Measurements from ENCODE around the gene SFXN1.
A peak's percentile ranks its signal among the peaks of the same experiment; 100 is the strongest.

SFXN1 gene

GRCh38 chr5:175484829-175485228 is 6.5 kb downstream of the SFXN1 start:
- Histone ChIP-seq H3K4me2 (ENCODE audit: low read depth, low read length, poor library complexity, severe bottlenecking) (peak overlapping the region; percentile 31), H2AFZ (ENCODE audit: low read length) (no peak overlapping the region), H3F3A (ENCODE audit: low read depth) (no peaks in the 10 kb centered on the region), H3K4me3 (ENCODE audit: low read length, poor library complexity, severe bottlenecking) (peak overlapping the region; percentile 13), H3K9me3 (ENCODE audit: insufficient read depth, low read depth, low read length) (no peaks in the 10 kb centered on the region), H3K9ac (ENCODE audit: low read depth, low read length, poor library complexity, severe bottlenecking) (no peak overlapping the region), H3K27me3 (ENCODE audit: insufficient read depth, low read length, poor library complexity, severe bottlenecking) (no peaks in the 10 kb centered on the region), H3K4me1 (ENCODE audit: insufficient read depth, low read length, poor library complexity, severe bottlenecking) (peaks cover 18% of the 10 kb centered on the region), H4K20me1 (ENCODE audit: insufficient read depth, low read length, poor library complexity, severe bottlenecking) (peaks cover 77% of the 10 kb centered on the region), H3K79me2 (ENCODE audit: insufficient read depth, low read length) (peaks cover 99% of the 10 kb centered on the region), H3K9me2 (replicated peaks; ENCODE audit: low read depth, low read length) (no peaks in the 10 kb centered on the region), H3K36me3 (ENCODE audit: insufficient read depth, low read length) (peaks cover 8% of the 10 kb centered on the region; the same call in 1 of the 2 replicates)
- TF ChIP-seq CTCF (conservative IDR thresholded peaks at IDR 0.05; ENCODE audit: low read length): no peak
- TF ChIP-seq EZH2phosphoT487 (IDR thresholded peaks at IDR 0.05; ENCODE audit: borderline replicate concordance): no peak

- H3K4me3 ChIP-seq (ENCODE audit: low read length, poor library complexity, severe bottlenecking): no peak overlapping the region
- H3K4me2 ChIP-seq (ENCODE audit: low read depth, low read length, poor library complexity, severe bottlenecking): no peak overlapping the region
- no peaks in the 10 kb centered on the region for H3F3A ChIP-seq (ENCODE audit: low read depth)
- peaks cover 18% of the 10 kb centered on the region for H3K4me1 ChIP-seq (ENCODE audit: insufficient read depth, low read length, poor library complexity, severe bottlenecking)
- H4K20me1 ChIP-seq (ENCODE audit: insufficient read depth, low read length, poor library complexity, severe bottlenecking): peaks cover 80% of the 10 kb centered on the region
- no peaks in the 10 kb centered on the region for H3K9me3 ChIP-seq (ENCODE audit: insufficient read depth, low read depth, low read length)
- TF ChIP-seq CTCF (conservative IDR thresholded peaks at IDR 0.05; ENCODE audit: low read length): no peak
- no peak for TF ChIP-seq EZH2phosphoT487 (IDR thresholded peaks at IDR 0.05; ENCODE audit: borderline replicate concordance)
- H3K79me2 ChIP-seq (ENCODE audit: insufficient read depth, low read length): peaks cover 99% of the 10 kb centered on the region
- H3K36me3 ChIP-seq (ENCODE audit: insufficient read depth, low read length): peaks cover 8% of the 10 kb centered on the region; the same call in 1 of the 2 replicates
- H2AFZ ChIP-seq (ENCODE audit: low read length): no peak overlapping the region
- H3K9ac ChIP-seq (ENCODE audit: low read depth, low read length, poor library complexity, severe bottlenecking): no peak overlapping the region
- no peaks in the 10 kb centered on the region for H3K9me2 ChIP-seq (replicated peaks; ENCODE audit: low read depth, low read length)
- no peaks in the 10 kb centered on the region for H3K27me3 ChIP-seq (ENCODE audit: insufficient read depth, low read length, poor library complexity, severe bottlenecking)
Measured at GRCh38 chr5:175485631-175486030, 7.3 kb downstream of the SFXN1 start.

GRCh38 chr5:175487514-175488222 is 9.3 kb downstream of the SFXN1 start:
- Histone ChIP-seq H3K9me3 (ENCODE audit: insufficient read depth, low read depth, low read length) (no peaks in the 10 kb centered on the region), H4K20me1 (ENCODE audit: insufficient read depth, low read length, poor library complexity, severe bottlenecking) (peaks cover 72% of the 10 kb centered on the region), H3F3A (ENCODE audit: low read depth) (no peaks in the 10 kb centered on the region), H3K9ac (ENCODE audit: low read depth, low read length, poor library complexity, severe bottlenecking) (no peak overlapping the region), H3K9me2 (replicated peaks; ENCODE audit: low read depth, low read length) (no peaks in the 10 kb centered on the region), H3K4me1 (ENCODE audit: insufficient read depth, low read length, poor library complexity, severe bottlenecking) (peaks cover 2% of the 10 kb centered on the region), H3K36me3 (ENCODE audit: insufficient read depth, low read length) (peaks cover 17% of the 10 kb centered on the region), H2AFZ (ENCODE audit: low read length) (no peak overlapping the region), H3K4me2 (ENCODE audit: low read depth, low read length, poor library complexity, severe bottlenecking) (no peak overlapping the region), H3K4me3 (ENCODE audit: low read length, poor library complexity, severe bottlenecking) (no peak overlapping the region), H3K79me2 (ENCODE audit: insufficient read depth, low read length) (peaks cover 91% of the 10 kb centered on the region), H3K27me3 (ENCODE audit: insufficient read depth, low read length, poor library complexity, severe bottlenecking) (no peaks in the 10 kb centered on the region)
- TF ChIP-seq EZH2phosphoT487 (IDR thresholded peaks at IDR 0.05; ENCODE audit: borderline replicate concordance) (no peak), CTCF (conservative IDR thresholded peaks at IDR 0.05; ENCODE audit: low read length) (no peak)

All from Loucy (cell line).